HepG2 (cell line): ENCODE results near the gene VEGFB. TPM values are rescaled to one million over a fixed set of nuclear protein-coding genes. Genes with fewer than 3 reads are reported as not detected.

Source experiments
- ATM ChIP-seq: fragments of 450-650 bp; IDR thresholded peaks from 2 replicates; pipeline ENCODE4 v1.7.1; 2017; ENCODE audit warnings: mild to moderate bottlenecking, borderline replicate concordance
- BORCS8-MEF2B ChIP-seq: sonication (generic); formaldehyde crosslinking; IDR thresholded peaks from 2 replicates; pipeline ENCODE4 v1.8.0; 2022; ENCODE audit warnings: mild to moderate bottlenecking, missing genetic modification reagents
- HOXD1 ChIP-seq: sonication (generic); formaldehyde crosslinking; IDR thresholded peaks from 2 replicates; pipeline ENCODE4 v1.5.0; 2020; ENCODE audit warnings: missing genetic modification reagents
- JUNB ChIP-seq: sonication (generic); formaldehyde crosslinking; IDR thresholded peaks from 2 replicates; pipeline ENCODE4 v1.8.0; 2022; ENCODE audit warnings: missing genetic modification reagents, mild to moderate bottlenecking, borderline replicate concordance
- PITX1 ChIP-seq: sonication (generic); formaldehyde crosslinking; IDR thresholded peaks from 2 replicates; pipeline ENCODE4 v1.5.1; 2020; ENCODE audit warnings: mild to moderate bottlenecking, missing genetic modification reagents
- RAD21 ChIP-seq: fragments of 450-650 bp; formaldehyde crosslinking; IDR thresholded peaks from 2 replicates; pipeline ENCODE4 v1.5.0; 2020; ENCODE audit warnings: mild to moderate bottlenecking
- TEAD3 ChIP-seq: optimal IDR thresholded peaks from 2 replicates; pipeline ENCODE3; 2016; ENCODE audit warnings: borderline replicate concordance
- TMF1 ChIP-seq: sonication (generic); formaldehyde crosslinking; IDR thresholded peaks from 2 replicates; pipeline ENCODE4 v1.8.1; 2022; ENCODE audit warnings: low read depth, missing genetic modification reagents
- ZMYM3 ChIP-seq: sonication (generic); formaldehyde crosslinking; IDR thresholded peaks from 2 replicates; pipeline ENCODE4 v1.5.1; 2020; ENCODE audit warnings: mild to moderate bottlenecking, missing genetic modification reagents
- ZNF207 ChIP-seq: fragments of 450-650 bp; IDR thresholded peaks from 2 replicates; pipeline ENCODE4 v1.6.1; 2016; ENCODE audit warnings: antibody characterized with exemption, borderline replicate concordance
- ZNF337 ChIP-seq: sonication (generic); formaldehyde crosslinking; IDR thresholded peaks from 2 replicates; pipeline ENCODE4 v1.5.1; 2020; ENCODE audit warnings: missing genetic modification reagents, low read depth, mild to moderate bottlenecking, borderline replicate concordance
- ZNF510 ChIP-seq: sonication (generic); formaldehyde crosslinking; IDR thresholded peaks from 2 replicates; pipeline ENCODE4 v1.4.0; 2020; ENCODE audit warnings: low read depth, mild to moderate bottlenecking, missing genetic modification reagents
- ZNF557 ChIP-seq: sonication (generic); formaldehyde crosslinking; IDR thresholded peaks from 2 replicates; pipeline ENCODE4 v1.4.0; 2020; ENCODE audit warnings: missing genetic modification reagents
- ZNF564 ChIP-seq: sonication (generic); formaldehyde crosslinking; IDR thresholded peaks from 2 replicates; pipeline ENCODE4 v1.8.1; 2023; ENCODE audit warnings: mild to moderate bottlenecking, missing genetic modification reagents
- ZNF747 ChIP-seq: sonication (generic); formaldehyde crosslinking; IDR thresholded peaks from 2 replicates; pipeline ENCODE4 v1.8.1; 2023; ENCODE audit warnings: missing genetic modification reagents, mild to moderate bottlenecking, borderline replicate concordance
- ZSCAN29 ChIP-seq: sonication (generic); formaldehyde crosslinking; conservative IDR thresholded peaks from 2 replicates; pipeline ENCODE4 v1.4.0; 2020; ENCODE audit warnings: mild to moderate bottlenecking, missing genetic modification reagents
- polyA plus RNA-seq, 8 experiments: library from polyadenylated mRNA; depleted of rRNA in 3 of 8; stranded (reverse) in 7 of 8; unstranded in 1 of 8; fragments of >200 nt; fragmentation: Illumina TruSeq in 4 of 8; extraction: Trizol in 4 of 8; gene quantifications; 2 replicates each; pipeline versions ENCODE4 v1.2.1 to v1.2.3, GENCODE V29; 2011 to 2016; ENCODE audit warnings: low read depth in 4 of 8, missing spikeins in 1 of 8, mixed read lengths in 1 of 8; ENCODE audit not compliant: insufficient read depth in 1 of 8
- total RNA-seq, 5 experiments: library from RNA; depleted of rRNA; stranded (reverse); fragments of >200 nt; fragmentation: Illumina TruSeq; extraction: Trizol; gene quantifications; 2 replicates each; pipeline ENCODE4 v1.2.3, GENCODE V29; 2016; ENCODE audit warnings: low read depth in 1 of 5
- TF ChIP-seq, protein P1 (sequence below): IDR thresholded peaks from 2 replicates; pipeline ENCODE4 v1.6.1; 2018; ENCODE audit warnings: missing genetic modification reagents, mild to moderate bottlenecking, missing compliant biosample characterization
- TF ChIP-seq, protein P2 (sequence below): sonication (generic); formaldehyde crosslinking; IDR thresholded peaks from 2 replicates; pipeline ENCODE4 v1.5.1; 2020; ENCODE audit warnings: mild to moderate bottlenecking, missing genetic modification reagents, borderline replicate concordance
- TF ChIP-seq, protein P3 (sequence below): sonication (generic); formaldehyde crosslinking; IDR thresholded peaks from 2 replicates; pipeline ENCODE4 v1.9.0; 2021; ENCODE audit warnings: missing genetic modification reagents, mild to moderate bottlenecking, borderline replicate concordance
- TF ChIP-seq, protein P4 (sequence below), 2 experiments: sonication (generic) in 1 of 2; formaldehyde crosslinking in 1 of 2; IDR thresholded peaks; 2 replicates each; pipeline versions ENCODE4 v1.4.0 to v1.6.1; 2018 to 2020; ENCODE audit warnings: missing genetic modification reagents in 2 of 2, borderline replicate concordance in 1 of 2, low read depth in 1 of 2, mild to moderate bottlenecking in 1 of 2, missing biosample characterization in 1 of 2
- TF ChIP-seq, protein P5 (sequence below): sonication (generic); formaldehyde crosslinking; IDR thresholded peaks from 2 replicates; pipeline ENCODE4 v1.5.1; 2020; ENCODE audit warnings: mild to moderate bottlenecking, missing genetic modification reagents

The VEGFB gene
- total and polyA plus RNA-seq, 2 of the 13 experiments (the other 11 are each of a cell fraction or from before 2014, with no cell fraction given) = 9.0 to 11.3 TPM

DNA sequence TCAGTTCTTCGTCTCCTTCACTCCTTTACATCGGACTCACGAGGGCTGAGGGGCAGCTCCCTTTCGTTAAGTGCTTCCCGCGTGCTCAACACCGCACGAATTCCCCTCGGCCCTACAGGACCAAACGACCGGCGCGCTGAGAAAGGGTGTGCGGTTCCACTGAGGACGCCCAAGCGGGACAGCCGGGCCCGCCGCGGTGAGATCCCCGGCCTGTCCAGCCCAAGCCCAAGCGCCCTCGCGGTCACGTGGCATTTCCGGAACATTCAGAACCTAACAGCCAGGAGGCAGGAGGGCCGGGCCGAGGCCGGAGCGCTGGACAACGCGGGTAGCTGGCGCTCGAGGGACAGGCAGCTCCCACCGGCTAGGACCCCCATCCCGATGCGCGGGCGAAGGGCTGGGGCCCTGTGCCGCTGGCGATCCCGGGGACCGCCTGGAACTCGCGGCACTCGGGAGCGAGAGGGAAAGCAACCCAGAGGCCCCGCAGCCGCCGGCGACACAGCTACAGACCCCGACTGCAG lies 49.1 kb upstream of the VEGFB start (continued):
- TF ChIP-seq, protein P1, sequence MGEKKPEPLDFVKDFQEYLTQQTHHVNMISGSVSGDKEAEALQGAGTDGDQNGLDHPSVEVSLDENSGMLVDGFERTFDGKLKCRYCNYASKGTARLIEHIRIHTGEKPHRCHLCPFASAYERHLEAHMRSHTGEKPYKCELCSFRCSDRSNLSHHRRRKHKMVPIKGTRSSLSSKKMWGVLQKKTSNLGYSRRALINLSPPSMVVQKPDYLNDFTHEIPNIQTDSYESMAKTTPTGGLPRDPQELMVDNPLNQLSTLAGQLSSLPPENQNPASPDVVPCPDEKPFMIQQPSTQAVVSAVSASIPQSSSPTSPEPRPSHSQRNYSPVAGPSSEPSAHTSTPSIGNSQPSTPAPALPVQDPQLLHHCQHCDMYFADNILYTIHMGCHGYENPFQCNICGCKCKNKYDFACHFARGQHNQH (CRISPR knock-in tag) = peak; percentile 72
- peak; percentile 45; the same call in 1 of the 2 replicates for TF ChIP-seq ZNF557
- peak; percentile 73 for TF ChIP-seq JUNB (CRISPR knock-in tag)
- no peak for TF ChIP-seq ZNF207
- TF ChIP-seq ZNF564 (CRISPR knock-in tag) = peak; percentile 90
- TF ChIP-seq ZNF747 (CRISPR knock-in tag) = peak; percentile 95
- TF ChIP-seq TEAD3 (CRISPR knock-in tag) = peak; percentile 64
- TF ChIP-seq ZSCAN29 = peak; percentile 64
- TF ChIP-seq, protein P2, sequence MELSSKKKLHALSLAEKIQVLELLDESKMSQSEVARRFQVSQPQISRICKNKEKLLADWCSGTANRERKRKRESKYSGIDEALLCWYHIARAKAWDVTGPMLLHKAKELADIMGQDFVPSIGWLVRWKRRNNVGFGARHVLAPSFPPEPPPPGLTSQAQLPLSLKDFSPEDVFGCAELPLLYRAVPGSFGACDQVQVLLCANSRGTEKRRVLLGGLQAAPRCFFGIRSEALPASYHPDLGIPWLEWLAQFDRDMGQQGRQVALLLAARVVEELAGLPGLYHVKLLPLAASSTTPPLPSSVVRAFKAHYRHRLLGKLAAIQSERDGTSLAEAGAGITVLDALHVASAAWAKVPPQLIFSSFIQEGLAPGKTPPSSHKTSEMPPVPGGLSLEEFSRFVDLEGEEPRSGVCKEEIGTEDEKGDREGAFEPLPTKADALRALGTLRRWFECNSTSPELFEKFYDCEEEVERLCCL (CRISPR knock-in tag) = peak; percentile 90; the same call in 1 of the 2 replicates
- peak; percentile 93; the same call in 1 of the 2 replicates for TF ChIP-seq ZNF510 (CRISPR knock-in tag)
- TF ChIP-seq RAD21 (CRISPR knock-in tag) = peak; percentile 81
- TF ChIP-seq HOXD1 (CRISPR knock-in tag) = 0 out of 2 replicates have a peak, but pooled peaks have one; percentile 34
- TF ChIP-seq, protein P3, sequence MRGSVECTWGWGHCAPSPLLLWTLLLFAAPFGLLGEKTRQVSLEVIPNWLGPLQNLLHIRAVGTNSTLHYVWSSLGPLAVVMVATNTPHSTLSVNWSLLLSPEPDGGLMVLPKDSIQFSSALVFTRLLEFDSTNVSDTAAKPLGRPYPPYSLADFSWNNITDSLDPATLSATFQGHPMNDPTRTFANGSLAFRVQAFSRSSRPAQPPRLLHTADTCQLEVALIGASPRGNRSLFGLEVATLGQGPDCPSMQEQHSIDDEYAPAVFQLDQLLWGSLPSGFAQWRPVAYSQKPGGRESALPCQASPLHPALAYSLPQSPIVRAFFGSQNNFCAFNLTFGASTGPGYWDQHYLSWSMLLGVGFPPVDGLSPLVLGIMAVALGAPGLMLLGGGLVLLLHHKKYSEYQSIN = no peak
- TF ChIP-seq ATM = no peak
- TF ChIP-seq, protein P4, sequence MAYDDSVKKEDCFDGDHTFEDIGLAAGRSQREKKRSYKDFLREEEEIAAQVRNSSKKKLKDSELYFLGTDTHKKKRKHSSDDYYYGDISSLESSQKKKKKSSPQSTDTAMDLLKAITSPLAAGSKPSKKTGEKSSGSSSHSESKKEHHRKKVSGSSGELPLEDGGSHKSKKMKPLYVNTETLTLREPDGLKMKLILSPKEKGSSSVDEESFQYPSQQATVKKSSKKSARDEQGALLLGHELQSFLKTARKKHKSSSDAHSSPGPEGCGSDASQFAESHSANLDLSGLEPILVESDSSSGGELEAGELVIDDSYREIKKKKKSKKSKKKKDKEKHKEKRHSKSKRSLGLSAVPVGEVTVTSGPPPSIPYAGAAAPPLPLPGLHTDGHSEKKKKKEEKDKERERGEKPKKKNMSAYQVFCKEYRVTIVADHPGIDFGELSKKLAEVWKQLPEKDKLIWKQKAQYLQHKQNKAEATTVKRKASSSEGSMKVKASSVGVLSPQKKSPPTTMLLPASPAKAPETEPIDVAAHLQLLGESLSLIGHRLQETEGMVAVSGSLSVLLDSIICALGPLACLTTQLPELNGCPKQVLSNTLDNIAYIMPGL (CRISPR knock-in tag; IDR thresholded peaks at IDR 0.05; ENCODE audit: borderline replicate concordance in 1 of 2, low read depth in 1 of 2) = peak; percentile 31 to 83; a peak in 3 of 4 replicates
- peak; percentile 98 for TF ChIP-seq ZNF337
- peak; percentile 99 for TF ChIP-seq TMF1 (CRISPR knock-in tag)
- peak; percentile 94 for TF ChIP-seq BORCS8-MEF2B (CRISPR knock-in tag)
- TF ChIP-seq, protein P5, sequence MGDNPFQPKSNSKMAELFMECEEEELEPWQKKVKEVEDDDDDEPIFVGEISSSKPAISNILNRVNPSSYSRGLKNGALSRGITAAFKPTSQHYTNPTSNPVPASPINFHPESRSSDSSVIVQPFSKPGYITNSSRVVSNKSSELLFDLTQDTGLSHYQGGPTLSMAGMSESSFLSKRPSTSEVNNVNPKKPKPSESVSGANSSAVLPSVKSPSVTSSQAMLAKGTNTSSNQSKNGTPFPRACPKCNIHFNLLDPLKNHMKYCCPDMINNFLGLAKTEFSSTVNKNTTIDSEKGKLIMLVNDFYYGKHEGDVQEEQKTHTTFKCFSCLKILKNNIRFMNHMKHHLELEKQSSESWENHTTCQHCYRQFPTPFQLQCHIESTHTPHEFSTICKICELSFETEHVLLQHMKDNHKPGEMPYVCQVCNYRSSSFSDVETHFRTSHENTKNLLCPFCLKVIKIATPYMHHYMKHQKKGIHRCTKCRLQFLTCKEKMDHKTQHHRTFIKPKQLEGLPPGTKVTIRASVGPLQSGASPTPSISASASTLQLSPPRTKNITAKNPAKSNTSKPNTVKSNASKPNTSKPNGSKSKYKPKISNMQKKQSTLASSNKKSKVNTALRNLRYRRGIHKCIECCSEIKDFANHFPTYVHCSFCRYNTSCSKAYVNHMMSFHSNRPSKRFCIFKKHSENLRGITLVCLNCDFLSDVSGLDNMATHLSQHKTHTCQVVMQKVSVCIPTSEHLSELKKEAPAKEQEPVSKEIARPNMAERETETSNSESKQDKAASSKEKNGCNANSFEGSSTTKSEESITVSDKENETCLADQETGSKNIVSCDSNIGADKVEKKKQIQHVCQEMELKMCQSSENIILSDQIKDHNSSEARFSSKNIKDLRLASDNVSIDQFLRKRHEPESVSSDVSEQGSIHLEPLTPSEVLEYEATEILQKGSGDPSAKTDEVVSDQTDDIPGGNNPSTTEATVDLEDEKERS (CRISPR knock-in tag) = peak; percentile 72; the same call in 1 of the 2 replicates
- peak; percentile 33; the same call in 1 of the 2 replicates for TF ChIP-seq ZMYM3 (CRISPR knock-in tag)
- TF ChIP-seq PITX1 = peak; percentile 72
